CD4-positive, alpha-beta T cell treated with Interleukin-15 for 1 hour (primary cell): ENCODE measurements around the gene PTPRD.

Source experiments
- DNase-seq: peaks from one replicate; pipeline ENCODE4 v3.0.0-alpha.2; 2020

PTPRD gene

DNA sequence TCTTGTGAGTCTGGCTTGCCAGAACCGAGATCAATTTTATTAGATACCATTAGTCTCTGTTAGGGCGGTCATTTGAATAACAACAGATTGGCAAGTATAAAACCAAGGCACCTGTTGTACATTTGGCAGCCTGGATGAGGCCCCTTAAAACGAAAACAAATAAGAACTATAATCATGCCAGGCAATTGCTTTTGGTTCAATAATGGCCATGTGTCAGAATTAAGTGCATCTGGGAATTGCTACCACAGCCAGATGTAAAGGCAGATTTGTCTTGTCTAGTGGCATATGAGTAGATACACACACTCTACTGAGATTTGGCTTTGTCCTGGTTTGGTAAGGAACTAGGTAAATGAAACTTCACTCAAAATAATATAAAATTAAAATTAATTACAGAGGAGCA, 1767.0 kb downstream of the PTPRD start:
- no peak for DNase-seq

DNA sequence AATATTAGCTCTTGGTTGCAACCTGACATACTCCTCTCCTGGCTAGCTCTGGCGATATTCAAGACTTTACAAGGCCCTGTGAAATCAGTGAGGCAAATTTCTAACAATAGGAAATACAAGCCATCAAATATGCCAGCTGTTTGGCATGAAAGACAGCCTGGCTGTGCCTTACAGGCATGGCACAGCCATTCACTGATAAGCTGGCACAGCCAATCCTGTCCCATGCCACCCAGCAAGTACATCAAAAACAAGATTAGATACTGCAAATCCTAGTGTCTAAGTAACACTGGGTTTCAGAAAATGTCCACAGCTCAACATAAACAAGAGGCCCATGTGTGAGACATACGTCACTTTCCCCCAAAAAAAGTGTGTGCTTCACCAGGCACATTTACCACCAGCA, 1767.4 kb downstream of the PTPRD start:
- no peak for DNase-seq

DNA sequence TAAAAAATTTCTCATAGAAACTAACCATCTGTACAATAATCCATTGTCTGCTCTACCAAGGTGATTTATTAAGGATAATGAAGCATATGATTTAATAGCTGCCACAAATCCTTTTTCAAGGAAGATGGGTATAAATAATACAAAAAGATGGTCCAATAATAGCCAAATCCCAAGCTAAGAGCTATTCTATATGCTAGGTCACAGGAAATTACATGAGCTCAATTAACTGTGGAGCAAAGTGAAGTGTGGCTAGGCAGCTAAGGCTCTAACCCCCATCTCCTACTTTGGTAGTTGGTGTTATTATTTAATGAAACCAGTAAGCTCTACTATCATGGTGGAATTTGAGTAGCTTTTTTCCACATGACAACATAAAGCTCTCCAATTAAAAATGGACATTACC, 1768.3 kb downstream of the PTPRD start:
- DNase-seq = no peak

DNA sequence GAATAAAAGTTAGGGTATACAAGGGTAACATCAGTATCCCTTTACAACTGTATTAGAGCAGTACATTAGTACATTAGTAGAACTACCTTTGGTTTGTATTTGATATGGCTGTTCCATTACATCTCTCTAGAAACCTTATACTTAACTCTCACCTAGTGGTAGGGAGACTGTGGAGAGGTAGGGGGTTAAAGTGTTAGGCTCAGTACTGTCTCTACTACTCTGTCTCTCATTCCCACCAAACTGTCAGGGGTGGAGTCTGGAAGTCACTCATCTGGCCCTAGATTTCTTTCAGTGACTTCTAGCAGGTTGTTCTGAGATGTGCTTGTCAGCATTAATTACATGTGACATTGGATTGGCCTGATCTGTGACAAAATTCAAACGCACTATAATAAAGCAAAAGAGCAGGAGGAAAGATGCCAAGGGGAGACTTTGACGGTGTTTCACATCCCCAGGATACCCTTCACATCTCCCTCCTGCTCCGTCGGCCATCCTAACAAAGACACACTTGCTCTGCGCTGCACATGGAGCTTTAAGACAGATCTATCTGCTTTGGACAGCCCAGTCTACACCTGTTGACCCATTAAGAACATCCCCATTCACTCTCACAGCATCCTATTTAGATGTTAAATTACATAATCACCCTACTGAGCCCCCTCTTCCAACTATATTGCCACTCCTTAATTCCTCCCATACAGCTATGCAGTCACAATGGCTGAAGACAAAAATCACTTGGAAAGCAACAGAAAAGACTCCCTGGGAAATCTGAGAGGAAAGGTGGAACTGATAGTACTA, 1770.2 kb downstream of the PTPRD start:
- no peak for DNase-seq

DNA sequence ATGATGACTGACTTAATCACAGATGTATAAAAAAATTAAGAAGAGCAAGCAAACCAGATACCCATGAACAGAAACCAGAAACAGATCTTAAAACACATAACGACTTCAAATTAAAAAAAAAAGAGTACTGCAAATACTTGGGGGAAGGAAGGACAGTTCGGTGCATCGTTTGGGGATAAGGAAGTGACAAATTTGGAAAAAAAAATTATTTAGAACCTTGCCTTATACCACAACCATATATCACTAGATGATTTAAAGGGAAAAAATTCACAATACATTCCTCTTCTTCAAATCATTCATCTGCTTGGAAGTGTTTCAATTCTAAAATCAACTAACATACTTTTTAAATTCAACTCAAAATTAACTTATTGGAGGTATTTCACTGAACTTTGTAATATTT, 1774.7 kb downstream of the PTPRD start:
- DNase-seq = no peak

DNA sequence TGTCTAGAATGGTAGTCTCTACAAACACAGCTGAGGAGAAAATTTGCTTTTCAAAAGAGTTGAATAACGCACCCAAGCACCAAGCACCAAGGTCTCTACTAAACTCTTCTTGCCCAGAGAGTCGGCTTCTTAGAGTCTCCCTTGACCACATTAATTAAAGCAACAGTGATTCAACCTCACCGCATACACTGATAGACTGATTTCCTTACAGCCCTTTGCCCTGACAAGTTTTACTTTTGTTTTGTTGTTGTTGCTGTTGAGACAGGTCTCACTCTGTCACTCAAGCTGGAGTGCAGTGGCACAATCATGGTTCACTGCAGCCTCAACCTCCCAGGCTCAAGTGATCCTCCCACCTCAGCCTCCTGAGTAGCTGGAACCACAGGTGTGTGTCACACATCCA, 1777.5 kb downstream of the PTPRD start:
- DNase-seq = no peak

DNA sequence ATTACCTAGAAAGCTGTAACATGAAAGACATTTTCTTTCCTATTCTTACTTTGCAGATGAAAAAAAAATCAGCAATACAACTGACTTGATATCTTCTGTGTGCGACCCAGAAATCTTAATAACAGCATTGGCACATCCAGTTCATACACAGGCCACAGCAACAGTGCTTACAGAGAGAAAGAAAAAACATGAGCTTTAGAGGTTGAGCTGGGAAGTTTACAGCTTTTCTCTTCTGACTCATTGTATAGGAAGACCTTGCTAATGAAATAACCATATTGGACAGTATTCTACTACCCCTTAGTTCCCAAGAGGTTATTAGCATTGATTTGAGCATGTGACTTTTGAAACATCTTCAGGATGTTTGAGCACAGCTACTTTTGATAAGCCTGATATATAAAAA, 1779.8 kb downstream of the PTPRD start:
- DNase-seq = no peak

DNA sequence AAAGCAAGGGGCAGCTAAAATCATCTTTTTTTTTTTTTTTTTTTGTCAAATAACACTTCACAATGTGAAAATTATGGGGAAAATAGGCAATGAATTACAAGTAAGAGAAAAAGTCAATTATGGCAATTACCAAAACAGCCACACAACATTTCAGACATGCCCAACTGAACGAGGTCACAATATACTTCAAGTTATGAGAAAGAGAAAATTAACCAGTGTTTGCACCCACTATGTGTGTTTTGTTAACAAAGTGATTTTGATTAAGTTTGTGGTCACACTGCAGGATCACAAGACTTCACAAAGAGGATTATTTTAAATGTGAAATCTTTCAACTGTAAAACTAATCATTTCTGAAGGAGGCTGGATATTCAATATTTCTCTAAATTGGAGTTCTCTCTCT, 1780.4 kb downstream of the PTPRD start:
- no peak for DNase-seq

DNA sequence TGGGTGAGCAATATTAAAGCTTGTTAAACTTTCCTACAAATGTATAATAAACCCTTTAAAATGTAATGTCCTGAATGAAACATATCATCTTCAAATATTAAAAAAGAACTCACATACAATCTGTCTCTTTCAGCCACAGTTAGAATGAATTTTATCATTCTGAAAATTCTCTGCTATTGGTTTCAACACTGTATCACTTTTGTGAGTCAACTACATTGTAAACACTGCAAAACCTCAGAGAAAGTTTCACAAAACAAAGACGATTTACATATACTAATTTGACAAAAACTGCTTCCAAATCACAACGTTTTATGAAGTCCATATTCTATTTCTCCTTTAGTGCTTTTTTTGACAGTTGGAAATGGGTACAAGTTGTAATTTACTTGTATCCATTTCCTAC, 1781.2 kb downstream of the PTPRD start:
- DNase-seq = no peak

DNA sequence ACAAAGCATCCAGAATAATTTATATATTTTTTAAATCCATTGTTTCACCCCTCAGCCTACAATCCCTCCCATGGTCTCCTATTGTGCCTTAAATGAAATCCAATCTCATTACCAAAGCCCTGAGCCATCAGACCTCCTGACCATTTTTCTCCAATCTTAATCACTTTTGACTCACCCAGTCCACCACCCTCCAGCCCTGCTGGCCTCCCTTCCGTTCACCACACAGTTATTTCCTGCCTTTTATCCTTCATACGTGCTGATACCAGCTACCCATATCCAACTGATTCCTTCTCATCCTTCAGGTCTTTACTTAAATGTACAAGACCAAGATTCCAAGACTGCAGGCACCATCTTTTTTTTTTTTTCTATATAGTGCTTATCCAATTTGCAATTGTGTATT, 1786.5 kb downstream of the PTPRD start:
- no peak for DNase-seq

DNA sequence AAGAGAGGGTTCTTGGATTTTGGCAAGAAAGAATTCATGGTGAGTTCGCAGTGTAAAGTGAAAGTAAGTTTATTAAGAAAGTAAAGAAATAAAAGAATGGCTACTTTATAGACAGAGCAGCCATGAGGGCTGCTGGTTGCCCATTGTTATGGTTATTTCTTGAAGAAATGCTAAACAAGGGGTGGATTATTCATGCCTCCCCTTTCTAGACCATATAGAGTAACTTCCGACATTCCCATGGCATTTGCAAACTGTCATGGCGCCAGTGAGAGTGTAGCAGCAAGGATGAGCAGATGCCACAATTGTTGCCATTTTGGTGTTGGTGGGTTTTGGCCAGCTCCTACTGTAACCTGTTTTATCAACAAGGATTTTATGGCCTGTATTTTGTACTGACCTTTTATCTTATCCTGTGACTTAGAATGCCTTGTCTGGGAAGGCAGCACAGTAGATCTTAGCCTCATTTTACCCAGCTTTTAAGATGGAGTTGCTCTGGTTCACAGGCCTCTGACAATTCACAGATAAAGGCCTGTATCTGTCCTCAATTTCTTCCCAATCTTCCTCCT, 1787.1 kb downstream of the PTPRD start:
- DNase-seq = no peak

DNA sequence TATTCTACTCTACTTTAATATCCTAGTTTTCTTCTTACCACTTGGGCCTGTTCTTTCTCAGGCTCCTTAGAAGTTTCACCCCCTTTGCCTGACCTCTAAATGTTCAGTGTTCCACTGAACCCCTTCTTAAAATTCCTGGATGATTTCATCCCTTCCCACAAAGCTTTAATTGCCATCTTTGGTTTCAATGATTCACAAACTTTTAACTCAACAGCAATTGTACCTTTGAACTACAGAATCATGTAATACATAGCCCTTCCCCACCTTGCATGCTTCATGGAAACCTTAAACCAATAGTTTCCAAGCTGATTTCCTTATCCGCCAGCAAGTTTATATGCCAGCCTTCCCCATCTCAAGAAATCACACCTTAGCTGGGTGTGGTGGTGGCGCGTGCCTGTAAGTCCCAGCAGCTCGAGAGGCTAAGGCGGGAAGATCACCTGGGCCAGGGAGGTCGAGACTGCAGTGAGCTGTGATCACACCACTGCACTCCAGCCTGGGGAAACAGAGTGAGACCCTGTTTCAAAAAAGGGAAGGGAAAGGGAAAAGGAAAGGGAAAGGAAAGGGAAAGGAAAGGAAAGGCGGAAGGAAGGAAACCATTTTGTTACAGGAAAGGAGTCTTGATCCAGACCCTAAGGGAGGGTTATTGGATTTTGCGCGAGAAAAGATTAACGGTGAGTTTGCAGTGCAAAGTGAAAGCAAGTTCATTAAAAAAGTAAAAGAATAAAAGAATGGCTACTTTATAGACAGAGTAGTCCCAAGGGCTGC, 1789.5 kb downstream of the PTPRD start:
- DNase-seq = no peak

DNA sequence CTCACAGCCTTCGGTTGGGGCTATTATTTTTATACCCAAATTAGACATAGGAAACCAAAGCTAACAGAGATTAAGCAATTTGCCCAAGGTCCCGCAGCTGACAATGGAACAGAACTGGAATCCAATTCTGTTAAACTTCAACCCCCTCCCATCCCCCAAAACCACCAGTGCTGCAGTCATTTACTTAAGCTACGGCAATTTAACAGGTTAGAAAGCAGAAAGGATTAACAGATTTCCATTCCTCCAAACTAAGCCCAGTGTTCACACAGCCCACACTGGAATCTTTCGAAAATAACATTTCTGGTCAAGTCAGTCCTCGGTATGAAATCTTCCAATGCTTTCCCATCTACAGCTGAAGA, 1790.2 kb downstream of the PTPRD start:
- no peak for DNase-seq

DNA sequence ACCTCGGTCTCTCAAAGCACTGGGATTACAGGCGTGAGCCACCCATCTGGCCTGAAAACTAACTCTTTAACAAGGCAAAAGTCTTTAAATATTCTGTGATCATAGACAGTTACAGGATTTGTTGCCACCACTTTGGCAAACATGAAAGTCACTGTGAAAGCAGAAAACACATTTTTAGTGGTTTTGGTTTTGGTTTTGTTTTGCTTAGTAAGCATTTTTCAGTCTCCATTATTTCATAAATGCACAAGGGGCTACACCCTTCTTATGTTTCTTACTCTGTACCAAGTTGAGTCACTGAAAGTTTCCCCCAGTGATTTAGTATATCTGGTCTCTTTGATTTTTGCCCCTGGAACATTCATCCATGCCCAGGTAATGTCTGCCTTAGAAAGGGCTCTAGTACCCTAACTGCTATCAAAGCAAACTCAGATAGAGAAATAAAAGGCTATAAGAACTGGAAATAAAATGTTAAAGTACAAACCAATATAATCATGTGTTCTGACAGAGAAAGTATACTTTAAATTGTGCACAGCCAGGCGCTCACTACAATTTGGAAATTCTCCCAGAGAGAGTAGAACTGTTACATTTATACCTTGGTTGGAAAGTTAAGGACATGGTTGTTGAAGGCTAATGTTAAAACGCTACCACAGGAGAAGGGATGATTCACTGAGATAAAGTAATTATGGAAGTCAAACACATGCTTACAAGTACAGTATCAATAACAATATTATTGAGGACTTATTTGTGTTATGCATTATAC, 1790.7 kb downstream of the PTPRD start:
- no peak for DNase-seq

DNA sequence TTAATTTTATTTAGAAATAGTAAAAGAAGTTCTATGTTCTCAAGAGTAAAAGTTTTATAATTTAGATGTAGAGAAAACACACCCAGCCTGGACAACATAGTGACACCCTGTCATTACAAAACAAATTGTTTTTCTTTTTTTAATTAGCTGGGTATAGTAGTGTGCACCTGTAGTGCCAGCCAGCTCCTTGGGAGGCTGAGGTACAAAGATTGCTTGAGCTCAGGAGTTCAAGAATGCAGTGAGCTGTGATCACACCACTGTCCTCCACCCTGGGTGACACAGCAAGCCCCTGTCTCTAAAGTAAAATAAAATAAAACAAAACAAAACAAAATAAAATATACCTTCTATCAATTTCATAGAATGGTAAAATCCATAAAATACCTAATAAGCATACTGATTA, 1795.5 kb downstream of the PTPRD start:
- no peak for DNase-seq

DNA sequence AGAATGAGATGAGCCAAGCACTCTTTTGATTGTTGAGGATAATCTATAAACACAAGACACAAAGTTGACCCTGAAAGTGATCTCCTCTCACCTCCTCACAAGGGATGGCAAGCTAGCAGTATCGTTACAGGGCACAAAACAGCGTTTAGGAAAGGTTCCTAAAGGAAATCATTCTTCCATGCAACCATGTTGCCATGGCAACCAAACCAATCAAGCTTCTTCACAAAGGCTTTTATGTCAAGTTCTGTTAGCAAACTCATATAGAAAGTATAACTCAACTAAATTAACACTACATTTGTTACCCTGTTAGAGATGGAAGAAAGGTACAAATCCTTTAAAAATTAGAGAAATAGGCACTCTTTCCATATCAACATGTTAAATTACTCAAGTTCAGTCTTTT, 1796.4 kb downstream of the PTPRD start:
- DNase-seq = no peak

DNA sequence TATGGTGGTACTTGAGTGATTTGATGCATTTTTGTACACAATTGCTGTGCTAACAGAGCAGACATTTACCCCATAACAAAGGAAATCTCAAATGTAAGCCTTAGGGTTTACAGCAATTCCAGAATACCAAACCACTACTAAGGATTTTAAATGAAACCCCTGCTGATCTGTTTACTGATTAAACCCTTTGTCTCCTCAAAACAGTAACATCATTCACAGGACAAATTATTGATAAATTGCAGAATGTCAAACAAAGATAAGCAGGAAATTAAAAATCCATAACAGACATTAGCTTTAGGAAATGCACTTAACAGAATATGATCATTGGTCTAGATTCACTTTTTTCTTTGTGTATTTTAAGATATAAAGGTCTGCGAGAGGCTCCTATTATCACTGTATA, 1796.9 kb downstream of the PTPRD start:
- no peak for DNase-seq

DNA sequence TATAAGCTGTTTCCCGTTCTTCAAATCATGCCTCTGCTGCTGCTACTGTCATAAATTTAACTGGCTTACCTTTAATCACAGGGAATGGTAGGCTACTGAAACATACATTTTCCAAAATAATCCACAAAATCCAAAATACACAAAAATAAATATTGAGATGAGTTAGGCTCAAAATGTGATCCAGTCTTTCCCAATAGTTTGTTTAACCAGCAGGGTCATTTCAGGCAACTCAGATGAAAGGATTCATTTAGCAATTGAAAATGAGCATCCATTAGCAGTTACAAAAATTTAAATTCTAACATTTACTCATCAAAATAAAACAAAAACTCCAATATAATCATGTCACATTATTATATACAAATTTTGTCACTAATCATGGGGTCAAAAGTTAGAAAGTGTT, 1797.6 kb downstream of the PTPRD start:
- DNase-seq = no peak

DNA sequence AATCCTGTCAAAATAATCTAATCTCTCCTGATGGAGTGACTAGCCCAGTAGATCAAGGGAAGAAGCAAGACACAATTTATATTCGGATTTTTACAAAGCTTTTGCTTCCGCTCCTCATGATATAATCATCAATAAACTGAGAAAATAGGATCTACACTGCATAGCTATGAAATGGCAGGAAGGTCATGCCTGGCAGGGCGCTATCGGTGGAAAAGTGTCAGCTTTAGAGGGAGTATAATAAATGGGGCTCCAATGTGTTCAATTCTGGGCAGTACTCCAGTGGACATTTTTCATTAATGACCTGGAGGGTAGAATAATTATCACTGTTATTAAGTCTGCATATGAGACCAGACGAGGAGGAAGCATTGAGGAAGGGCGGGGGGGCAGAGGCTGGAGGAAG, 1799.9 kb downstream of the PTPRD start:
- no peak for DNase-seq

DNA sequence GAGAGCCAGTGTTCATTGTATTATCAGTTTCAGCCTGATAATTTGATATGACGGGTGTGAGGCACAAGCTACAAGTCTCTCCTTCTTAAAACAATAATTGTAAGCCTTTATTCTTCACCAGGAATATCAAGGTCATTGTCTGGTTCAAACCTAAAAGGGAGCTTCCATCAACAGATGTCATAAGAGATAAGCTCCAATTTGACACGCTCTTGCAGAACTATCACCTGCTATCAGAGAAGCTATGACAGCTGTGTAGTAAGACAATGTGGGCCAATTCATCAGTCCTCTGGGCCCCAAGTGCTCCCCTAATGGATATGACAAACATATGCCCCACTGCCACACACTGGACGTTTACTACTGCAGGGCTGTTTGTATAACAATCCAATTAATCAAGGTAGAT, 1803.1 kb downstream of the PTPRD start:
- no peak for DNase-seq

DNA sequence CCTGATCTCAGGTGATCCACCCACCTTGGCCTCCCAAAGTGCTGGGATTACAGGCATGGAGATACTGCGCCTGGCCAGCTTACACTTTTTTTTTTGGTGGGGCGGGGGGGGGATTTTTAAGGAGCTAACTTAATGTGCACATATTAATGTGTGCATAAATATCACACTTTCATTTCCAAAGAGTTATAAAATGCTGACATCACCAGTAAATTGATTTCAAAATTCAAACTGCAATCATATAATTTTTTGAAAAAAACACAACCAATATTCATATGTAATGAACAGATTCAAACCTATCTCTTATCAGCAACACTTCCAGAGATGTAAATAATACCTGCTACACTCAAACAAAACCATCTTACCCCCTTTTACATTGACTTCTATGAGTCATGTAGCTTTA, 1806.7 kb downstream of the PTPRD start:
- no peak for DNase-seq

DNA sequence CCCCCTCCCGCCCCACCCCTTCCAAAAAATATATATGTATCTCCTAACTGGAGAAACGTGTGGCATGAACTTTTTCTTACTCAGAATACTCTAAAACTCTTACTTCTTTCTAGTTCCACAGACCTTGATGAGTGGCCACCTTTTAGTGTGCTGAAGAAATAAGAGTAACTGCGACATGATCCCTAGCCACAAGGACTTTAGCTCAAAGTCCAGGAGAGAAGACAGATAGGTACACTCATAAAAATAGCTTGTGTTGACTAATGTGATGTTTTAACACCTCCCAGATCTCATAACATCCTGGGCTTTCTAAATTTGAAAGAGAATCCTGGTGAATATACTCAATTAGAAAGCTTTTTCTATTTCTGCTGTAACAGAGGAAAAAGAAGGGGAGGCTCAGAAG, 1808.2 kb downstream of the PTPRD start:
- no peak for DNase-seq

DNA sequence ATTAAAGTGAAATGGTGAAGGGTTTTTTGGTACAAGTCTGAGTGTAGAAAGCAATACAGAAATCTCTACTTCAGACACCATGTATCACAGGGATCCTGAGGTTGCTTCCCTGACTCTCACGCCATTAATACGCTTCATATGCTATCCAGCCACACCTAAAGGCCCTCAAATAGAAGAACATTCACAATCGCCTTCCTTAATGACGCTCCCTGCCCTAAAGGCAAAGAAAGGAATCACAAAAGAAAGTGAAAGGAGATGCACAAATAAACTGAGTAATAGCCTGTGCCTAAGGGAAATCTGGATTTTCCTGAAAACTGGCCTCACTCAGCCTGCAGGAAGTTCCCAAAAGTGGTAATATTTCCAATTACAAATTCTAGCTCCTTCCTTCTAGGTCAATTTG, 1810.6 kb downstream of the PTPRD start:
- no peak for DNase-seq

DNA sequence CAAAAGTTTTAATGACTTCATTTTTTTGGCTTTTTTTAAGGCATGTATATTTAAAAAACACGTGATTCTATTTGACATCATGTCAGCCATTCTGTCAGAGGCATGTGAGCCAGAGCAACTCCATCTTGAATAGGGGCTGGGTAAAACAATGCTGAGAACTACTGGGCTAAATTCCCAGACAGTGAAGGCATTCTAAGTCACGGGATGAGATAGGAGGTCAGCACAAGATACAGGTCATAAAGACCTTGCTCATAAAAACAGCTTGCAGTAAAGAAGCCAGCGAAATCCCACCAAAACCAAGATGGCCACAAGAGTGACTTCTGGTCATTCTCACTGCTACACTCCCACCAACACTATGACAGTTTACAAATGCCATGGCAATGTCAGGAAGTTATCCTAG, 1812.6 kb downstream of the PTPRD start:
- DNase-seq = no peak
